SK-N-SH (cell line): Measurements from ENCODE around the gene ATP2A1. TPM values are rescaled to one million over a fixed set of nuclear protein-coding genes. Genes with fewer than 3 reads are reported as not detected.

ENCODE experiments used
- CTCF ChIA-PET: fragments of 300-600, 350-600 bp; formaldehyde crosslinking; extraction: SDS; loops from one replicate; lab custom pipeline; 2021; lab: Yijun Ruan, JAX
- POLR2A ChIA-PET: fragments of 350-600 bp; sonication (Branson Sonifier 250); formaldehyde crosslinking; extraction: SDS; loops from one replicate; lab custom pipeline; 2020; ENCODE audit warnings: antibody characterized with exemption, inconsistent platforms; lab: Yijun Ruan, JAX
- DNase-seq: peaks from one replicate; pipeline ENCODE4 v3.0.0; 2012
- H2AFZ ChIP-seq: fragments of 200-600 bp; sonication (generic); 2 replicates; pipeline ENCODE4 v1.8.1; 2016; ENCODE audit warnings: antibody characterized with exemption, mild to moderate bottlenecking, low read depth
- H3F3A ChIP-seq: fragments of 200-600 bp; sonication (generic); replicated peaks from 2 replicates; pipeline ENCODE3; 2016; ENCODE audit warnings: antibody characterized with exemption, mild to moderate bottlenecking; ENCODE audit not compliant: insufficient read depth
- H3K27ac ChIP-seq, 2 experiments: fragments of 200-500 bp in 1 of 2; fragments of 200-600 bp in 1 of 2; sonication (Bioruptor generic) in 1 of 2; sonication (generic), shearing (Covaris generic) in 1 of 2; 2 replicates each; pipeline versions ENCODE4 v1.5.1 to v1.6.1; 2014 to 2016; ENCODE audit warnings: low read depth in 2 of 2, inconsistent platforms in 1 of 2, low read length in 1 of 2, mild to moderate bottlenecking in 1 of 2, mixed read lengths in 1 of 2
- H3K27me3 ChIP-seq: fragments of 200-600 bp; sonication (generic), shearing (Covaris generic); 2 replicates; pipeline ENCODE4 v1.6.1; 2016; ENCODE audit warnings: mixed run types; ENCODE audit not compliant: insufficient read depth
- H3K36me3 ChIP-seq, 2 experiments: fragments of 200-500 bp in 1 of 2; fragments of 200-600 bp in 1 of 2; sonication (Bioruptor generic) in 1 of 2; sonication (generic) in 1 of 2; replicated peaks in 1 of 2; 2 replicates each; pipeline versions ENCODE3 to v1.5.1; 2014 to 2016; ENCODE audit warnings: low read length in 1 of 2, mild to moderate bottlenecking in 1 of 2; ENCODE audit not compliant: insufficient read depth in 2 of 2, control insufficient read depth in 1 of 2
- H3K4me1 ChIP-seq, 2 experiments: fragments of 200-500 bp in 1 of 2; fragments of 200-600 bp in 1 of 2; sonication (Bioruptor generic) in 1 of 2; sonication (generic), shearing (Covaris generic) in 1 of 2; 2 replicates each; pipeline versions ENCODE4 v1.5.1 to v1.6.1; 2014 to 2016; ENCODE audit warnings: low read depth in 1 of 2, low read length in 1 of 2, mixed run types in 1 of 2; ENCODE audit not compliant: insufficient read depth in 2 of 2, control insufficient read depth in 1 of 2
- H3K4me2 ChIP-seq: fragments of 200-600 bp; sonication (generic), shearing (Covaris generic); 2 replicates; pipeline ENCODE4 v1.6.1; 2017; ENCODE audit warnings: mixed run types
- H3K4me3 ChIP-seq, 2 experiments: fragments of 200-500 bp in 1 of 2; fragments of 200-600 bp in 1 of 2; sonication (Bioruptor generic) in 1 of 2; sonication (generic), shearing (Covaris generic) in 1 of 2; 2 replicates each; pipeline versions ENCODE4 v1.5.1 to v1.8.1; 2014 to 2016; ENCODE audit warnings: low read depth in 2 of 2, inconsistent platforms in 1 of 2, low read length in 1 of 2, mild to moderate bottlenecking in 1 of 2, mixed read lengths in 1 of 2, moderate library complexity in 1 of 2
- H3K79me2 ChIP-seq: fragments of 200-600 bp; sonication (generic); 2 replicates; pipeline ENCODE4 v1.8.1; 2017; ENCODE audit warnings: mild to moderate bottlenecking; ENCODE audit not compliant: insufficient read depth
- H3K9ac ChIP-seq: fragments of 200-600 bp; sonication (generic); 2 replicates; pipeline ENCODE4 v1.6.1; 2017; ENCODE audit warnings: mixed run types
- H3K9me2 ChIP-seq: fragments of 200-600 bp; sonication (generic); 2 replicates; pipeline ENCODE4 v1.6.1; 2017; ENCODE audit warnings: mixed run types
- H3K9me3 ChIP-seq: fragments of 200-600 bp; sonication (generic); 2 replicates; pipeline ENCODE4 v1.6.1; 2017; ENCODE audit warnings: mixed run types, mild to moderate bottlenecking, moderate library complexity
- H4K20me1 ChIP-seq: fragments of 200-600 bp; sonication (generic); 2 replicates; pipeline ENCODE4 v1.6.1; 2017; ENCODE audit warnings: mild to moderate bottlenecking, mixed run types; ENCODE audit not compliant: insufficient read depth
- CHD2 ChIP-seq: fragments of 150-350 bp; IDR thresholded peaks from 2 replicates; pipeline ENCODE4 v1.6.1; 2018; ENCODE audit warnings: low read length; ENCODE audit not compliant: partially characterized antibody
- CTCF ChIP-seq: fragments of 200-600 bp; sonication (generic); IDR thresholded peaks from 2 replicates; pipeline ENCODE4 v1.6.1; 2017; ENCODE audit warnings: antibody characterized with exemption, mild to moderate bottlenecking, moderate library complexity
- EP300 ChIP-seq, 2 experiments: IDR thresholded peaks; 2 replicates each; pipeline versions ENCODE4 v1.4.0 to v1.6.1; 2012; ENCODE audit warnings: borderline replicate concordance in 1 of 2, low read depth in 1 of 2, low read length in 1 of 2
- EZH2phosphoT487 ChIP-seq: fragments of 200-600 bp; sonication (generic); IDR thresholded peaks from 2 replicates; pipeline ENCODE4 v1.6.1; 2017; ENCODE audit warnings: low read depth, mixed run types, mild to moderate bottlenecking, antibody characterized with exemption, moderate library complexity, borderline replicate concordance
- FOSL2 ChIP-seq: IDR thresholded peaks from 2 replicates; pipeline ENCODE4 v1.4.0; 2012; ENCODE audit warnings: low read depth, mild to moderate bottlenecking, moderate library complexity, borderline replicate concordance
- FOXJ3 ChIP-seq: sonication (generic); formaldehyde crosslinking; IDR thresholded peaks from 2 replicates; pipeline ENCODE4 v1.5.1; 2020; ENCODE audit warnings: mild to moderate bottlenecking, missing genetic modification reagents
- GABPA ChIP-seq: IDR thresholded peaks from 2 replicates; pipeline ENCODE4 v1.4.0; 2012; ENCODE audit warnings: low read depth, mild to moderate bottlenecking
- GATA2 ChIP-seq: sonication (generic); formaldehyde crosslinking; IDR thresholded peaks from 2 replicates; pipeline ENCODE4 v1.5.0; 2020; ENCODE audit warnings: mild to moderate bottlenecking, missing genetic modification reagents
- JUND ChIP-seq: IDR thresholded peaks from 2 replicates; pipeline ENCODE4 v1.4.0; 2012
- MAX ChIP-seq: IDR thresholded peaks from 2 replicates; pipeline ENCODE4 v1.4.0; 2012; ENCODE audit warnings: low read depth
- MXI1 ChIP-seq: IDR thresholded peaks from 2 replicates; pipeline ENCODE4 v1.6.1; 2012; ENCODE audit warnings: mild to moderate bottlenecking, low read depth, low read length, improper control_type of control experiment
- NRF1 ChIP-seq: IDR thresholded peaks from 2 replicates; pipeline ENCODE4 v1.6.1; 2012; ENCODE audit warnings: low read depth, mild to moderate bottlenecking, low read length
- PBX3 ChIP-seq: IDR thresholded peaks from 2 replicates; pipeline ENCODE4; 2012
- POLR2AphosphoS5 ChIP-seq: IDR thresholded peaks from 2 replicates; pipeline ENCODE4 v1.6.1; 2012; ENCODE audit warnings: low read depth, low read length
- SIN3A ChIP-seq: IDR thresholded peaks from 2 replicates; pipeline ENCODE4 v1.6.1; 2012; ENCODE audit warnings: low read depth, mild to moderate bottlenecking, low read length, moderate library complexity, borderline replicate concordance
- SMC3 ChIP-seq: IDR thresholded peaks from 2 replicates; pipeline ENCODE4 v1.6.1; 2012; ENCODE audit warnings: low read depth, low read length, improper control_type of control experiment
- TAF1 ChIP-seq: IDR thresholded peaks from 2 replicates; pipeline ENCODE4 v1.6.1; 2012; ENCODE audit warnings: low read depth, mild to moderate bottlenecking, low read length, moderate library complexity, borderline replicate concordance
- TCF12 ChIP-seq: IDR thresholded peaks from 2 replicates; pipeline ENCODE4 v1.4.0; 2012
- USF2 ChIP-seq: fragments of 150-350 bp; IDR thresholded peaks from 2 replicates; pipeline ENCODE4 v1.6.1; 2017; ENCODE audit warnings: antibody characterized with exemption, low read length, low read depth, borderline replicate concordance
- YY1 ChIP-seq: IDR thresholded peaks from 2 replicates; pipeline ENCODE4 v1.4.0; 2012; ENCODE audit warnings: low read depth, mild to moderate bottlenecking
- ZBTB33 ChIP-seq: IDR thresholded peaks from 2 replicates; pipeline ENCODE4 v1.4.0; 2012; ENCODE audit warnings: low read depth, borderline replicate concordance
- WGBS: methylation state at CpG from one replicate; pipeline ENCODE4 v1.1.6; 2017; ENCODE audit warnings: low lambda C conversion rate; 5-methylcytosine and 5-hydroxymethylcytosine counted together
- polyA plus RNA-seq, 3 experiments: library from polyadenylated mRNA; depleted of rRNA; stranded (reverse); fragments of >200 nt; gene quantifications; 2 replicates each; pipeline ENCODE4 v1.2.3, GENCODE V29; 2012

ATP2A1 gene
- polyA plus RNA-seq, 1 of the 3 experiments (the other 2 are of a cell fraction): 3.0 TPM

- Histone ChIP-seq H3K9me2 (no peaks in the 10 kb centered on the region), H3K79me2 (peaks cover 12% of the 10 kb centered on the region; the same call in 1 of the 2 replicates), H3K9me3 (no peaks in the 10 kb centered on the region), H3K27ac (no peak overlapping the region), H3K36me3 (peaks cover 24 to 45% of the 10 kb centered on the region in 2 experiments), H2AFZ (no peak overlapping the region), H3F3A (peaks cover 38% of the 10 kb centered on the region), H3K4me3 (no peak overlapping the region), H4K20me1 (no peaks in the 10 kb centered on the region), H3K9ac (no peak overlapping the region), H3K4me1 (no peaks in the 10 kb centered on the region), H3K4me2 (no peak overlapping the region), H3K27me3 (no peaks in the 10 kb centered on the region)
- no peak for TF ChIP-seq YY1
- TF ChIP-seq PBX3: no peak
- no peak for TF ChIP-seq CTCF
- CTCF ChIA-PET: interaction anchor here (1.4 kb wide), 1 partner anchor 107 kb away, joined by 5 read pairs; no protein-coding TSS in a partner anchor
- no peak for DNase-seq
- POLR2A ChIA-PET: interaction anchor here (1.4 to 2.7 kb wide), 3 partner anchors 8 to 15 kb away, joined by 5 to 9 read pairs (median 8); partner anchors contain the start of genes ATXN2L and TUFM
- WGBS: 100% methylated on average over 7 of the region's 7 CpGs
Measured at GRCh38 chr16:28837672-28838557, 40.4 kb upstream of the ATP2A1 start.

GRCh38 chr16:28838558-28838918, 39.8 kb upstream of the ATP2A1 start:
- POLR2A ChIA-PET: interaction anchor here (1.1 to 1.8 kb wide), 3 partner anchors 8 to 17 kb away, joined by 3 to 9 read pairs (median 5); partner anchors contain the start of genes ATXN2L and TUFM
- peaks cover 42% of the 10 kb centered on the region for H3F3A ChIP-seq
- TF ChIP-seq FOSL2 (no peak), USF2 (no peak), JUND (no peak), SMC3 (no peak), MXI1 (no peak), EP300 (IDR thresholded peaks at IDR 0.05; ENCODE audit: borderline replicate concordance in 1 of 2, low read depth in 1 of 2, low read length in 1 of 2) (no peak), GATA2 (CRISPR knock-in tag) (no peak), EZH2phosphoT487 (no peak), ZBTB33 (no peak), NRF1 (no peak), POLR2AphosphoS5 (no peak), CHD2 (no peak), MAX (no peak), GABPA (no peak), TCF12 (no peak), FOXJ3 (no peak), TAF1 (no peak), SIN3A (no peak)

More at GRCh38 chr16:28838558-28838918, 39.8 kb upstream of the ATP2A1 start:
- no peaks in the 10 kb centered on the region for H3K9me3 ChIP-seq
- CTCF ChIA-PET: interaction anchor here (1.4 kb wide), 1 partner anchor 107 kb away, joined by 5 read pairs; no protein-coding TSS in a partner anchor
- H3K4me2 ChIP-seq: no peak overlapping the region
- H3K4me1 ChIP-seq: no peaks in the 10 kb centered on the region
- no peaks in the 10 kb centered on the region for H3K9me2 ChIP-seq
- H4K20me1 ChIP-seq: no peaks in the 10 kb centered on the region
- no peak for DNase-seq
- H3K9ac ChIP-seq: no peak overlapping the region
- no peak overlapping the region for H3K4me3 ChIP-seq
- no peak overlapping the region for H2AFZ ChIP-seq
- H3K27ac ChIP-seq: no peak overlapping the region
- H3K36me3 ChIP-seq: peaks cover 25 to 45% of the 10 kb centered on the region in 2 experiments
- H3K27me3 ChIP-seq: no peaks in the 10 kb centered on the region
- H3K79me2 ChIP-seq: peaks cover 11% of the 10 kb centered on the region; the same call in 1 of the 2 replicates
- 100% methylated on average over 1 of the region's 1 CpG for WGBS
